Ecto neural progenitor cell (in vitro differentiated cells): ENCODE results near the gene SLC12A4.
"Not testable (repeated sequence)": the region's sequence is repeated elsewhere in the genome, so short reads cannot be mapped to it uniquely, and the experiment has no call there.

ENCODE experiments used
- DNase-seq: peaks from one replicate; pipeline ENCODE4 v3.0.0-alpha.2; 2018; ENCODE audit warnings: low spot score

Gene SLC12A4

DNA sequence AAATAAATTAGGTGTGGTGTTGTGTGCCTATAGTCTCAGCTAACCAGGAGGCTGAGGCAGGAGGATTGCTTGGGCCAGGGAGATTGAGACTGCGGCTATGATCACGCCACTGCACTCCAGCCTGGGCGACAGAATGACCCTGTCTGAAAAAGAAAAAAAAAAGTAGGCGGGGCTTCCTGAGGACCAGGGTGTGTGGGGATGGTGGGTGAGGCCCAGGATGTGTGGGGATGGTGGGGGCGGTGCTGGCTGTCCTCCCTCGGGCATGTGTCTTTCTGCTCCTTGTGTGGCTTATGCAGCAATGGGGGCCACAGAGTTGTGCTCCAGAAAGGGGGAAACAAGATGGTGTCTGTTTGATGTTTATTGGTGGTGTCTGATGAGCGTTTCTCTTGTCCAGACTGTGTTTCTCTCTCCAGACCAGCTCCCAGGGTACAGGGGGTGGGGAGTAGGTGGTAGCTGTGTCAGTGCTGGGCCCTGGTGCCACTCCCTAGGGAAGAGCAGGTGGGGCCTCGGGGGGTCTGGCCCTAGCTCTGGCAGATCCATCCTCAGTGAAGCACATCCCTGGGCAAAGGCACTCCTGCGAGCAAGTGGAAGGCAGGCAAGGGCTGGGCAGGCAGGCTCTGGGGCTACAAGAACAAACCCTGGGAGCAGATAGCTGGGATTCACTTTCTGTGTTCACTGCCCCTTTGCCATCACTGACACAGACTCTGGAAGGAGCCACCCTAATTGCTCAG, 26.8 kb downstream of the SLC12A4 start:
- no peak for DNase-seq

DNA sequence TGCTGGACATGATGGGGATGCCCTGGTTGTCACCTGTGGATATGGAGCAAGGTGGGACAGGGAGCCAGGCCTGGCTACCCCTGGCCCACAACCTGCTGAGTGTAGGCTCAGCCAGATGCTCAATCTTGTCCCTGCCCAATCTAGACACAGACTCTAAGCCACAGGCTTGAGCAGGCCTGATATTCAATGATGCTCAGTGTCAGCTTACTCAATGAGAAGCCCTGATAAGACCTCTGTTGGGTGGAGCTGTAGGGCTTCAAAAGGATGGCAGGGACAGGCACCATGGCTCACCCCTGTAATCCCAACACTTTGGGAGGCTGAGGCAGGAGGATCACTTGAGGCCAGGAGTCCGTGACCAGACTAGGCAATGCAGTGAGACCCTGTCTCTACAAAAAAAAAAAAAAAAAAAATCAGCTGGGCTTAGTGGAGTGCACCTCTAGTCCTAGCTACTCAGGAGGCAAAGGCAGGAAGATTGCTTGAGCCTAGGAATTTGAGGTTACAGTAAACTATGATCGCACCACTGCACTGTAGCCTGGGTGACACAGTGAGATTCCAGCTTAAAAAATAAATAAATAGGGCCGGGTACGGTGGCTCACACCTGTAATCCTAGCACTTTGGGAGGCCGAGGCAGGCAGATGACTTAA, 27.9 kb downstream of the SLC12A4 start:
- no peak for DNase-seq

DNA sequence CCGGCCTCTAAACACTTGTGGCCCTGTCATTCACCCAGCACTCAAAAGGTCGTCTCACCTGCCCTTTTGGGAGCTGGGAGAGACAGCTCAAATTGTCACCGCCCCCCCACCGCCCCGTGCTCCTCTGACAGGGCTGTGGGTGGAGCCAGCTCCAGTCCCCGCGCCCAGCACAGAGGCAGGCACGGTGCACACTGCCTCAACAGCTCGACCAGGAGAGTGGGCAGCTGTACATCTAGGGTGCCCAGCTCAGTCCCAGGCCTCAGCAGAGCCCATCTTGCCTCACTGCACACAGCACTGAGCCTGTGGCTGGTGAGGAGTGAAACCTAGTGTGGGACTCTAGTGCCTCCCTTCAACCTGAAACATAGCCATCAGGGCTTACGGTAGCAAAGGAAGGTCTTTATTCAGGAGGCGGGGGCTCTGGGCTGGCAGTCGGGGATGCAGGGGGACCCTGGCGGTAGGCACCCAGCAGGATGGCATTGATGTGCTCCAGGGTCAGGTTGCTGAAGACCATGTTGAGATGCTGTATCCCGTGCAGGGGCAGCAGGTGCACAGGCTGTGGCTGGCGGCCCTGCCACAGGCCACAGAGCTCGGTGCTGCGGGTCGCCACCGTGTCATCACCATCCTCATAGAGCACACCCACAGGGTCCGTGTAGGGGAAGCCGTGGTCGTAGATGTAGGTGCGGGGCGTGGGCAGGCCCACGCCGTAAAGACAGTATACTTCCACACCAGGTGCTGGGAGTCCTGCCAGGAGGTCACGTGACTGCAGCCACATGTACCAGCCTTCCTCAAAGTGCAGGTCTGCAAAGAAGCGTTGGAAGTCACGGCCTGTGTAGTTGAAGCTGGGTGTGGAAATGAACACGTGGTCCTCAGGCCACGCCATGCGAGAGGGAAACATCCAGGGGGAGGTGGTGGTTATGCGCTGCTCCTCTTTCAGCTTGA, 28.7 kb downstream of the SLC12A4 start:
- DNase-seq: no peak

DNA sequence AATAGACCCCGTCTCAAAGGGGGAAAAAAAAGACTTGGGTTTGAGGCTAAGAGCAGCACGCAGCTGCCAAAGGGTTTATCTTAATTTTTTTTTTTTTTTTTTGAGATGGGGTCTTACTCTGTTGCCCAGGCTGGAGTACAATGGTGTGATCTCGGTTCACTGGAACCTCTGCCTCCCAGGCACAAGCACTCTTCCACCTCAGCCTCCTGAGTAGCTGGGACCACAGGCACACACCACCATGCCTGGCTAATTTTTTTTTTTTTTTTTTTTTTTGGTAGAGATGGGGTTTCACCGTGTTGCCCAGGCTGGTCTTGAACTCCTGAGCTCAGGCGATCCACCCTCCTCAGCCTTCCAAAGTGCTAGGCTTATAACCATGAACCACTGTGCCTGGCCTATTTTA, 30.7 kb downstream of the SLC12A4 start:
- DNase-seq: not testable (repeated sequence)

DNA sequence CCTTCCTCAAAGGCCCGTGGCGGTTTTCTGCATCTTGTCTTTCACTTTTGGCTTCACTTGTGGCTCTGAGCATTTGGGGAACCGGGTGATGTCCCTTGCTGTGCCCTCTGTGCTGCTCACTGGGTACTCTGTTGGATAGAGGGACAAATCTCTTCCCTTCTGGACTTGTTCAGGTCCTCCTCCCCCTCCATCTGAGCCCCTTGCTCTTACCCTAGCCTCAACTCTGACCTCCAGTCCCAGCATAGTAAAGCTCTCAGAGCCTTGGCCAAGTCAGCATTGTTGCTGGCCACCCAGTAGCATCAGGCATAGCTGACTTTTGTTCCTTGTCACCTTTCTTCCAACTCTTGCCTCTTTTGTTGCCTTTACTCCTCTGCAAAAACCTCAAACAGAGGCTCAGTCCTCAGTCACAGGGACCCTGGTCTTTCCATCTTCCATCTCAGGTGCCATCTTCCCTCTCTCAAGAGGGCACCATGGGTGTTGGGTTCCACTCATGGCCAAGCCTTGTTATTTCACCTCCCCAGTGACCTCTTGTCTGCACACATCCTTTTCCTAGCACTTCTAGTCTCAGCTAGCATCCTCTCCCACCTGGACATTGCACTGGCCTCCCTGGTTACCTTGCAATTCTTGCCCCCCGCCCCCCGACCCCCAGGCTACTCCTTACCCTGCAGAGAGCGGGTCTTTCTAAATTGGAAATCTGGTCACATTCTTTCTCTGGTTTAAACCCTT, 31.4 kb downstream of the SLC12A4 start:
- DNase-seq: no peak

DNA sequence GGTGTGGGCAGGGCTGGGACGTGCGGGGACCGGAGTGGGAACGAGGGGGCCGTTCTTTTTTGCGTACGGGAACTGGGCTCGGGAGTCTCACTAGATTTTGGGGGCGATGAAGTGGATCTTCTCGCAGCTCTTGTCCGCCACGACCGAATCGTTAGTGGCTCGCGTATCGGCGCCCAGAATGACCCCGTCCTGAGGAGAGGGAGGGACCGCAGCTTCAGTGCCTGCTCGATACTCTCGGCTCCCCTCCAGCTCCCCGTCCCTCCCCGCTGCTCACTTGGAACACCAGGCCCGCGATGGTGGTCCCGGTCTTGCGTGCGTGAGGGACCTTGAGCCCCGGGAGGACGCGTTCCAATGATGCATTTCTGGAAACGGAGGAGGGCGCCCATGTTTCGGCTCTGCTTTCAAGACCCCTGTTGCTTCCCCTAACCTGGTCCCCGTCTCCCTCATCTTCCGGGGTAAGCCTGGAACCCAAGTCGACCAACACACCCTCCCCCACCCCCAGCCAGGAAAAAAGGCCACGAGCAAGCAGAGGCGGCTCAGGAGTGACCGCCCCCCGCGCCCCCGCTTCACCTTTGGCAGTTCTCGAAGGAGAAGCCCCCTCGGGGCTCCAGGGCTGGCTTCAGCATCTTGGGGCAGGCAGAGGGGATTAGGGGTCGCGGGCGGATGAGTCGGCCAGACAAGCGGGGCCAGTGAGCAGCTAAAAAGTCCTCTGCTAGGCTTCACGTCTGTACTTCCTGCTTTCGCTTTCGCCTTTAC, 32.1 kb downstream of the SLC12A4 start, which contains the start of gene PSMB10:
TSS of gene PSMB10 (minus strand) at position 727 of the 756 bp plus-strand sequence. CDS start at position 626, 101 bp downstream.
- DNase-seq: peak; percentile 67

DNA sequence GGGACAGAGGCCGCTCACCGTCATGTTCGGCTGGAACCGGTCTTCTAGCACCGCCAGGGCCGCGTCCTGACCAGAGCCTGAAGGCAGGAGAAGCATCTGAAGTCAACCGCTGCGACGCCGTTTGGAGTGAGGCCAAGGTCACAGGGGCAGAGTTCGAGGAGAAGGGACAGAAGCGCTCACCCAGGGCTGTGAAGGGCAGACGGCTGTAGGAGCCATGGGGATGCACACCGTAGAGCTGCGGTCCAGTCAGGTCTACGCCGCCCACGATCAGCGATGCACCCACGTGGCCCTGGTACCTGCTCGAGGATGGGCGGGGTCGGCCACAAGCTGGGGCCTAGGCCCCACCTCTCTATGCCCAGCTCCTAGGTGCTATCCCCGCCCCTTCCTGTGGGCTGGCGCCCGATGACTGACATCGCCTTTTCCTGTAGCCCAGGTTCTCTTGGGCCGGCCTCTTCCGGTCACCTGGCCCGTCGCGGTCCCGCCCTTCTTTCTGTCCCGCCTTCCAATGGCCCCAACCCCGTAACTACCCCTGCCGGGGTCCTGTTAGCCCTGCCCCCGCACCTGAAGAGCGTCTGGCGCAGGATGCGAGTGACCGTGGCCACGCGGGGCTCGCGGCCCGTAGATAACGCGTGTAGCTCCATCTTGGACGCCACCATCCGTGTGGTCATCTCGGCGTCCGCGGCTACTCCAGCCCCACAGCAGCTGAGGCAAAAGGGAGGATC, 32.9 kb downstream of the SLC12A4 start:
- DNase-seq: peak; percentile 92

DNA sequence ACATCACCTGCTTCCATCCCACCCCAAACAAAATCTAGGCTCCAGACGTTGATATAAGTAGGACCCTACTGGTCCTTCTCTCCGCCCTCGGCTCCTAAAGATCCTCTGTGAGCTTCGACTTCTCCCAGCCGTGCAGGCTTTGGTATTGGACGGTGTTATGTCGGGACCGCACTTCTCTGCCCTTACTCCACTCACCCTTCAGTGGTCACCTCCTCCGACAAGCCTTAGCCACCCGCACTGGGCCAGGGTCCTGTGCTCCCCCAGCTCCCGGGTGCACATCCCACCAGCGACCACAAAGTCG, 33.4 kb downstream of the SLC12A4 start:
- DNase-seq: no peak

DNA sequence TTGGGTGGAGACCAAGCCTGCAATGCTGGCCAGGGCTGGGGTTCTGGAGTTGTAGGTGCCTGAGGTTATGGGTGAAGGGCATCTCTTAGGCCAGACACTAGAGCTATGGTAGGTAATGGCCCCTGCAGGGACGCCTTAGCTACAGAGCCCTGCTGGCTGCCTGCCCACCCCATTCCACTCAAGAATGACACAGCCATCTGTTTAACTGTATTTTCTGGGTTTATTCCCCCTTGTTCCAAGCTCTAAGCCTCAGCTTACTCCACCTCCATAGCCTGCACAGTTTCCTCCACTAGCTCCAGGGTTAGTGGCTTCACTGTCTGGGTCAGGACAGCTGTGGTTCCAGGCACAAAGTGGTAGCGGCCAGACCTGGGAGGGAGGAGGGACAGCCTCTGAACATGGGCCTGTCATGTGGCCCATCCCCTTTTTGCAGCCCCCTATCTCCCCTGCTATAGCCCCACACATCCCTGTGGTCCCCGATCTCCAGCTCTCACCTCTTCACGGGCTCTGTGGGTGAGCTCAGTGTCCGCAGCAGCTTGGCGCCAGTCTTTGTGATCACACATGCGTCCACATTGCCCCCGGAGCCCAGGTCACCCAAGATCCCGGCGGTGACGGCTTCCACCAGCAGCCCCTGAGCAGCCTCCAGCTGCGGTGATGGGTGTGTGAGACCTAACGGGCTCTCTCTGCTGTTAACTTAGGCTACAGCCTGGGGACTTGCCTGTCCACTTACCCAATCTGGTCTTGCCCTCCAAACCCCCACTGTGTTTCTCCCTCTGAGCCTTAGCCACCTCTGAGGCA, 33.9 kb downstream of the SLC12A4 start:
- no peak for DNase-seq

DNA sequence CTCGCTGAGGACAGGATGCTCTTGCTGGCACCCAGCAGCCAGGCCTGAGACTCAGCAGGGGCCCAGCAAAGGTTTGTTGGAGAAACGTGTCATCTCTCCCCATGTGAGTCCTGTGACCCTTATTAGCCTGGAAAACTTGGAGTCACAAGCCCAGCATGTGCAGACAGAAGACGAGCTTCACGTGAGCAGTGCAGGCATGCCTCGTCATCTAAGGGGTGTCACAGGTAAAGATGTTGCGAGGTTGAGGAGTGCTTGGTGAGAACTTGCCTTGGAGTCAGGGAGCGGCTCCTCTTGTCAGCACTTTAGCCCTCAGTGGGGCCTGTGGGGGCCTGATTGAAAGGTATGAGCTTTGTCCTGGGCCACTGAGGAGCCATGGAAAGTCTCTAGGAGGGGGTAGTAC, 34.6 kb downstream of the SLC12A4 start:
- no peak for DNase-seq

DNA sequence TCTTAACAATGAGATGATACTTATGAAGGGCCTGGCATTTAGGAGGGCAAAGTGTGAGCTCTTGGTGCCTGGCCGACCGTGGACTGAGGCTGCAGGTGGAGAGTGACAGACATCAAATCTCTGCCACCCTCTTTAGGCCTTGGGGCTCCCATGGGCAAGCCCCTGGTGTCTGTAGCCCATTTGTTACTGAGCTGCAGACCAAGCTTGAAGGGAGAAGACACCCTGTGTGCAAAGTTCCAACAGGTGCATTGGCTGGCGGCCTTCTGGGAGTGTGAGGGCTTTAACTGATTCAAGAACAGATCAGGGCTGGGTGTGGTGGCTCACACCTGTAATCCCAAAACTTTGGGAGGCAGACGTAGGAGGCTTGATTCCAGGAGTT, 36.0 kb downstream of the SLC12A4 start:
- DNase-seq: no peak

DNA sequence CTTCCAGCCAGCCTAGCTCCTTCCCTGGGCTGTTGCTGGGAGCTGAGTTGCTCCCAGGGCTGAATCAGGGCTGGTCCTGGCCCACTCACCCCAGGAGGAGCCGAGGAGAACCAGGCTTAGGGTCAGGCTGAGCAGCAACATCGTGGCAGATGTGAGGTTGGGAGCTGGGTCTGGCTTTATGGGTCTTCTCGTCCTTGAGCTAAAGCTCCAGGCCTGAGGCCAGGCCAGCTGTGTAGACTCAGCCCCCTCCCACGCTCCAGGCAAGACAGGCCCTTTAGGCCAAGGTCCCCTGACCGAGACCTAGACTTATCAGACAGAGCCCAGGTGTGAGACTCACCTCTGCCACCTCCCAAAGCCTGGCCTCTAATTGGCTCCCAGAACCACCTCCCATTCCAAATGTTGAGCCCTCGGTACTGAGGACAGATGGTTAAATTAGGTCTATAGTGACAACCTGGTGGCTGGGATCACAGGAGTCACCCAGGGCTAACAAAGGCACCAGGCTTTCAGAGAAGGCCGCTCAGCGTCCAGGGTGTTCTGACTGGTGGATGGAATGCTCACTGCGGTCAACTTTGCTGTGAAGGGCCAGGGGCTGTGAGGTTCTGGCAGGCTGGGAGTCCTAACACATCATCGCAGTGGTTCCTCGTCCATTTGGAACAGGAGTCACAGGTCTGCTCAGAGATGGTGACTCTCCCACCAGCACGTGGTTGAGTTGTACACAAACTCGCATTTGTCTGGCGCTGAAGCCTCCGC, 36.5 kb downstream of the SLC12A4 start, which contains the start of gene CTRL:
TSS of gene CTRL (minus strand) at position 151 of the 750 bp plus-strand sequence. CDS start at position 141, 10 bp downstream.
- DNase-seq: no peak

DNA sequence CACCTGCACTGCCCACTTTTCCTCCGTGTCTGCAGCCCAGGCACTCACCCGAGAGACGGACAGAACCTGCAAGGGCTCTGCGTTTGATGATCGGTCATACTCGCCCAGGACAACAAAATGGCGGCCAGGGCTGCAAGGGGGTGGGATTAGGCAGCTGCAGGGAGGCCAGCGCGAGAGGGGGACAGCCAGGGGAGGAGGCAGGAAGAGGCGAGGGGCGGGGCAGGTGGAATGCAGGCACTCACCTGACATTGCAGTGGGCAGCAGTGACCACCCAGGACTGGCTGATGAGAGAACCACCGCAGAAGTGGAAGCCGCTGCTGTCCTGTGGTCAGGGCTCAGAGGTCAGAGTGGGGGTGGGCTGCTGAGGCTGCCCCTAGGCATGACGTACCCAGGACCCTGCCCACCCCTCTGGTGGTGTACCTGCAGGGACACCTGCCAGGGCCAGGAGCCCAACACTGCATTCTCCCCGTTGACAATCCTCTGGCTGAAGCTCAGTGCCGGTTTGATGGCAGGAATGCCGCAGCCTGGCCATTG, 37.7 kb downstream of the SLC12A4 start:
- no peak for DNase-seq

DNA sequence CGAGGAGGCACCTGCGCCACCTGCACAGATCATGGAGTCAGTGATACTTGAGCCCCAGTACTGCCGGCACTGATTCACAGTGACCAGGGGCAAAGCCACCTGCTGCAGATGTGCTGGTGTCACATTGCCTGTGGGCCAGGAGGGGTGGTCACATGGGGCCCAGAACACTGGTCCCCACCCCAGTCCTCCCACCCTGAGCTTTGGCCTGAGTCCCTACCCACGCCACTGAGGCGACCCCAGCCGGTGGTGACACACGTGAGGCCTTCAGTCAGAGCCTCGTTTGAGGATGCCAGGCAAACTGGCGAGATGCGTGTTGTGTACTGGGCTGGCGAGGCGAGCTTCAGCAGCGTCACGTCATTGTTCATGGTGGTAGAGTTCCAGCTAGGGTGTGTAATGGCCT, 38.2 kb downstream of the SLC12A4 start:
- no peak for DNase-seq

DNA sequence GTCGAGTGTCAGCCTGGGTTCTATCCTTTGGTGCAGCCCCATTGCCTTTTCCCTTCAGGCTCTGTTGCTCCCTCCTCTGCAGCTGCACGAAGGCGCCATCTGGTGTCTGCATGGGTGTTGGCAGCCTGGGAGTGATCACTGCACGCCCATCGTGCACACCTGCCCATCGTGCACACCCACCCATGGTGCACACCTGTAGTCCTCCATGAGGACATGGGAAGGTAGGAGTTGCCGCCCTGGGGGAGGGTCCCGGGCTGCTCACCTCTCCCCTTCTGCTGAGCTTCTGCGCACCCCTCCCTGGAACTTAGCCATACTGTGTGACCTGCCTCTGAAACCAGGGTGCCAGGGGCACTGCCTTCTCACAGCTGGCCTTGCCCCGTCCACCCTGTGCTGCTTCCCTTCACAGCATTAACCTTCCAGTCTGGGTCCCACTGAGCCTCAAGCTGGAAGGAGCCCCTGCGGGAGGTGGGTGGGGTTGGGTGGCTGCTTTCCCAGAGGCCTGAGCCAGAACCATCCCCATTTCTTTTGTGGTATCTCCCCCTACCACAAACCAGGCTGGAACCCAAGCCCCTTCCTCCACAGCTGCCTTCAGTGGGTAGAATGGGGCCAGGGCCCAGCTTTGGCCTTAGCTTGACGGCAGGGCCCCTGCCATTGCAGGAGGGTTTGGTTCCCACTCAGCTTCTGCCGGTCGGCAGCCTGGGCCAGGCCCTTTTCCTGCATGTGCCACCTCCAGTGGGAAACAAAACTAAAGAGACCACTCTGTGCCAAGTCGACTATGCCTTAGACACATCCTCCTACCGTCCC, 39.7 kb downstream of the SLC12A4 start:
- DNase-seq: peak; percentile 76

DNA sequence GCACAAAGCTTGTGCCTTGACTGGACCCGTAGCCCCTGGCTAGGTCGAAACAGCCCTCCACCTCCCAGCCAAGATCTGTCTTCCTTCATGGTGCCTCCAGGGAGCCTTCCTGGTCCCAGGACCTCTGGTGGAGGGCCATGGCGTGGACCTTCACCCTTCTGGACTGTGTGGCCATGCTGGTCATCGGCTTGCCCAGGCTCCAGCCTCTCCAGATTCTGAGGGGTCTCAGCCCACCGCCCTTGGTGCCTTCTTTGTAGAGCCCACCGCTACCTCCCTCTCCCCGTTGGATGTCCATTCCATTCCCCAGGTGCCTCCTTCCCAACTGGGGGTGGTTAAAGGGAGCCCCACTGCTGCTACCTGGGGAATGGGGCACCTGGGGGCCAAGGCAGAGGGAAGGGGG, 40.3 kb downstream of the SLC12A4 start:
- DNase-seq: no peak

DNA sequence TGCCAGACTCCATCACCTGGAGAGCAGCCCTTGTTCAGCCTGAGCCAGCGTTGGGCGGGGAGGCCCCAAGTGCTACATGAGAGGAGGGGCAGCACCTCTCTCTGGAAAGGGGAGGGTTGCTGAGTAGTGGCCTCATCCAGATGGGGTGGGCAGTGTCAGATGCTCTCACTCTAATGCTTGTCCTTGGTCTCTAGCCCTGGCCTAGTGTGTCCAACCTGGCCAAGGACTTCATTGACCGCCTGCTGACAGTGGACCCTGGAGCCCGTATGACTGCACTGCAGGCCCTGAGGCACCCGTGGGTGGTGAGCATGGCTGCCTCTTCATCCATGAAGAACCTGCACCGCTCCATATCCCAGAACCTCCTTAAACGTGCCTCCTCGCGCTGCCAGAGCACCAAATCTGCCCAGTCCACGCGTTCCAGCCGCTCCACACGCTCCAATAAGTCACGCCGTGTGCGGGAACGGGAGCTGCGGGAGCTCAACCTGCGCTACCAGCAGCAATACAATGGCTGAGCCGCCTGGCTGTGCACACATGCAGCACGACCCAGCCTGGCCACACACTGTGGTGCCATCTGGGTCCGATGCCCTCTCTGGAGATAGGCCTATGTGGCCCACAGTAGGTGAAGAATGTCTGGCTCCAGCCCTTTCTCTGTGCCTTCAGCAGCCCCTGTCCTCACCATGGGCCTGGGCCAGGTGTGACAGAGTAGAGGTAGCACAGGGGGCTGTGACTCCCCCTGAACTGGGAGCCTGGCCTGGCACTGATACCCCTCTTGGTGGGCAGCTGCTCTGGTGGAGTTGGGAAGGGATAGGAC, 41.1 kb downstream of the SLC12A4 start:
- no peak for DNase-seq
